ENCODE results near the gene USP9X. TPM values are rescaled to one million over a fixed set of nuclear protein-coding genes. Genes with fewer than 3 reads are reported as not detected.
A peak's percentile ranks its signal among the peaks of the same experiment; 100 is the strongest.

Gene USP9X
- 66.8 and 70.6 TPM in 2 replicates for total RNA-seq
- polyA plus RNA-seq = 10.8 and 13.7 TPM in 2 replicates
- polyA plus RNA-seq (2011; cell fraction: cytosol; rRNA removed) = 16.1 and 18.7 TPM in 2 replicates
- polyA plus RNA-seq (2011; cell fraction: nucleus; rRNA removed) = 38.9 and 43.9 TPM in 2 replicates
- polyA plus RNA-seq (2012) = 40.7 and 47.7 TPM in 2 replicates
- polyA minus RNA-seq = 248 and 251 TPM in 2 replicates
- polyA minus RNA-seq (2011; cell fraction: cytosol; rRNA and poly(A)+ RNA removed) = 130 TPM
- 140 and 229 TPM in 2 replicates for polyA minus RNA-seq (2011; cell fraction: nucleus; rRNA and poly(A)+ RNA removed)
- percentile 92 among the genes with signal in this experiment for Bru-seq, nascent RNA
- BruChase-seq, experiment 1, labeled RNA remaining after a 6-hour chase = percentile 90 among the genes with signal in this experiment
- BruChase-seq, experiment 2, labeled RNA remaining after a 2-hour chase = percentile 87 among the genes with signal in this experiment
- long read RNA-seq, full-length matches to known transcripts = 3 of 18 reads
- long read RNA-seq, partial matches to known transcripts = 11 of 18 reads
- long read RNA-seq, other reads (novel, unspliced or antisense) = 4 of 18 reads

DNA sequence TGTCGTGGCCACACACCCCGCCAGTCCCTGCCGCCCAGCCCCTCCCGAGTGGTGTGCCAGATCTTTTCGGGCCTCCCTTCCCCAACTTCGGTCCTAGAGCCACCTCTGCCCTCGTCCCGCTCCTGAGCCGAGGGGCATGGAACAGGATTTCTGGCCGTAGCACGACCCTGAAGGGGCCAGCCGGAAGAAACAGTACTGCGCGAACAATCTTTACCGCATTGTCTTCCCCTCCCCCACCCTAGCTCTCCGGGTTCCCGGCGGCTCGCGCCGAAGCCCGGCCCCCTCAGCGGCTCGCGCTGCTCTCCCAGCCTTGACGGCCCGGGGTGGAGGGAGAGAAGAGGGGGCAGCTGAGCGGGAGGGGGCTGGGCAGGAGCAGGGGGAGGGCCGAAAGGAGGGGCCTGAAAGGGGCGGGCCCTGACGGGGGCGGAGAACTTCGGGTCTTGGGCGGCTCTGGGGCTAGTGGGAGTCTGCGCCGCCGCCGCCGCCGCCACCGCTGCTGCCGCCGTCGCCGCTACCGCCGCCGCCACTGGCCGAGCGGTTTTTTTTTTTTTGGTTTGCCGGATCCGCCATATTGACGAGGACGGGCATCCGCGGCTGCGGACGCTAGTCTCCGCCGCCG is at the start of gene USP9X:
Gene USP9X, plus strand, starts transcription at position 553 of the 619 bp plus-strand sequence. CDS start 38,184 bp downstream, outside the sequence.
- peaks cover 3% of the 10 kb centered on the region for H4K20me1 ChIP-seq (replicated peaks; ENCODE audit: control insufficient read depth, extremely low read depth, insufficient read depth, low read length)

More for the DNA sequence above, at the start of gene USP9X:
- peak within 1 kb of the TSS; percentile 100 for H3K9ac ChIP-seq (replicated peaks; ENCODE audit: extremely low read depth, insufficient read depth, low read length)
- H3K27ac ChIP-seq (ENCODE audit: insufficient read depth, low read depth, low read length) = peak within 1 kb of the TSS; percentile 100
- H3K4me2 ChIP-seq (ENCODE audit: insufficient read depth, low read length) = peak within 1 kb of the TSS; percentile 75
- no peak for TF ChIP-seq POLR2A (IDR thresholded peaks at IDR 0.05; ENCODE audit: low read depth, low read length)
- no peak for TF ChIP-seq GATA2 (IDR thresholded peaks at IDR 0.05; ENCODE audit: insufficient read depth, insufficient read length, low read depth, low read length)
- TF ChIP-seq EZH2 (IDR thresholded peaks at IDR 0.05; ENCODE audit: borderline replicate concordance, low read depth, low read length, severe bottlenecking) = no peak
- TF ChIP-seq JUN (IDR thresholded peaks at IDR 0.05; ENCODE audit: borderline replicate concordance, insufficient read depth, insufficient read length, low read depth) = no peak
- TF ChIP-seq, protein P1, sequence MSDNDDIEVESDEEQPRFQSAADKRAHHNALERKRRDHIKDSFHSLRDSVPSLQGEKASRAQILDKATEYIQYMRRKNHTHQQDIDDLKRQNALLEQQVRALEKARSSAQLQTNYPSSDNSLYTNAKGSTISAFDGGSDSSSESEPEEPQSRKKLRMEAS (IDR thresholded peaks at IDR 0.05; ENCODE audit: insufficient read depth, insufficient read length) = no peak
- TF ChIP-seq, protein P2, sequence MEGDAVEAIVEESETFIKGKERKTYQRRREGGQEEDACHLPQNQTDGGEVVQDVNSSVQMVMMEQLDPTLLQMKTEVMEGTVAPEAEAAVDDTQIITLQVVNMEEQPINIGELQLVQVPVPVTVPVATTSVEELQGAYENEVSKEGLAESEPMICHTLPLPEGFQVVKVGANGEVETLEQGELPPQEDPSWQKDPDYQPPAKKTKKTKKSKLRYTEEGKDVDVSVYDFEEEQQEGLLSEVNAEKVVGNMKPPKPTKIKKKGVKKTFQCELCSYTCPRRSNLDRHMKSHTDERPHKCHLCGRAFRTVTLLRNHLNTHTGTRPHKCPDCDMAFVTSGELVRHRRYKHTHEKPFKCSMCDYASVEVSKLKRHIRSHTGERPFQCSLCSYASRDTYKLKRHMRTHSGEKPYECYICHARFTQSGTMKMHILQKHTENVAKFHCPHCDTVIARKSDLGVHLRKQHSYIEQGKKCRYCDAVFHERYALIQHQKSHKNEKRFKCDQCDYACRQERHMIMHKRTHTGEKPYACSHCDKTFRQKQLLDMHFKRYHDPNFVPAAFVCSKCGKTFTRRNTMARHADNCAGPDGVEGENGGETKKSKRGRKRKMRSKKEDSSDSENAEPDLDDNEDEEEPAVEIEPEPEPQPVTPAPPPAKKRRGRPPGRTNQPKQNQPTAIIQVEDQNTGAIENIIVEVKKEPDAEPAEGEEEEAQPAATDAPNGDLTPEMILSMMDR (IDR thresholded peaks at IDR 0.05; ENCODE audit: extremely low read depth in 1 of 2, insufficient read depth in 1 of 2, low read depth in 1 of 2, low read length in 2 of 2) = no peak
- TF ChIP-seq MYC (IDR thresholded peaks at IDR 0.05; ENCODE audit: low read depth, low read length) = no peak
- intact Hi-C loops (cut with micrococcal nuclease) = loop anchor here (1.0 to 10.0 kb wide), 8 partner anchors 38 to 434 kb away; partner anchors contain the start of genes DDX3X and MED14
- peaks cover 44% of the 10 kb centered on the region for H3K79me2 ChIP-seq (ENCODE audit: control insufficient read depth, insufficient read depth, low read length)
- ChIA-PET CTCF (interaction anchor here (1.1 to 3.2 kb wide), 4 partner anchors 30 to 291 kb away, joined by 3 to 19 read pairs (median 7); no protein-coding TSS in a partner anchor), POLR2A (interaction anchor here (0.6 to 2.0 kb wide), 11 partner anchors 15 to 306 kb away, joined by 3 to 7 read pairs (median 4); no protein-coding TSS in a partner anchor)
- dilution Hi-C loops (cut with MboI; ENCODE audit: extremely low pct_ligation_motif_present, low sequenced_read_pairs) = no loop called here
- DNase-seq (ENCODE audit: low read depth, low spot score) = peak; percentile 85
- no peaks in the 10 kb centered on the region for H3K27me3 ChIP-seq (ENCODE audit: control insufficient read depth in 2 of 2, insufficient read depth in 2 of 2, low read length in 2 of 2)
- peaks cover 23% of the 10 kb centered on the region for H3K4me1 ChIP-seq (ENCODE audit: control insufficient read depth, extremely low read depth, insufficient read depth, low read length)
- no TSS peak for BruUV-seq (replicated peaks)
- H3K9me1 ChIP-seq (replicated peaks; ENCODE audit: control insufficient read depth, extremely low read depth, insufficient read depth, low read length) = no peaks in the 10 kb centered on the region
- H3K9me3 ChIP-seq (replicated peaks; ENCODE audit: control insufficient read depth, insufficient read depth, low read length) = no peaks in the 10 kb centered on the region
- peak; percentile 73 for FAIRE-seq
- H2AFZ ChIP-seq (ENCODE audit: low read depth, low read length) = no peak within 1 kb of the TSS
- peak within 1 kb of the TSS; percentile 51 to 93 (median 67) for H3K4me3 ChIP-seq (replicated peaks in 1 of 3; ENCODE audit: insufficient read depth in 1 of 3, low read depth in 1 of 3, low read length in 3 of 3)
- no peaks in the 10 kb centered on the region for H3K36me3 ChIP-seq (ENCODE audit: control insufficient read depth in 2 of 2, extremely low read depth in 1 of 2, insufficient read depth in 2 of 2, low read length in 2 of 2)
